Sigmoid colon (tissue), 7 donors: ENCODE data around the gene SNTA1. TPM values are rescaled to one million over a fixed set of nuclear protein-coding genes. Genes with fewer than 3 reads are reported as not detected.

Experiments
- DNase-seq: peaks from one replicate; pipeline ENCODE4 v3.0.0-alpha.2; 2019
- H3K27ac ChIP-seq, 4 donors: fragments of 200-600 bp; sonication (generic); one replicate each; pipeline ENCODE4 v1.5.1; 2016 to 2019; ENCODE audit warnings: mild to moderate bottlenecking in 1 of 4
- H3K27me3 ChIP-seq, 3 donors: fragments of 200-600 bp; sonication (generic); one replicate each; pipeline ENCODE4 v1.5.1; 2019; ENCODE audit warnings: mild to moderate bottlenecking in 1 of 3
- H3K36me3 ChIP-seq, 4 donors: fragments of 200-600 bp; sonication (generic); one replicate each; pipeline ENCODE4 v1.5.1; 2016 to 2019
- H3K4me1 ChIP-seq, 4 donors: fragments of 200-600 bp; sonication (generic); one replicate each; pipeline ENCODE4 v1.5.1; 2017 to 2019
- H3K4me3 ChIP-seq, 4 donors: fragments of 200-600 bp; sonication (generic); one replicate each; pipeline ENCODE4 v1.5.1; 2017 to 2019; ENCODE audit warnings: mild to moderate bottlenecking in 2 of 4, moderate library complexity in 1 of 4
- H3K9me3 ChIP-seq, 4 donors: fragments of 200-600 bp in 3 of 4; sonication (generic) in 3 of 4; one replicate each; pipeline versions ENCODE4 v1.5.1 to v1.6.1; 2013 to 2019
- EP300 ChIP-seq, 4 donors: sonication (generic); formaldehyde crosslinking; IDR thresholded peaks; one replicate each; pipeline ENCODE4 v1.6.1; 2017; ENCODE audit warnings: antibody characterized with exemption in 4 of 4
- POLR2A ChIP-seq, 2 donors: fragments of 450-650 bp; IDR thresholded peaks; one replicate each; pipeline ENCODE4 v1.6.1; 2016; ENCODE audit warnings: antibody characterized with exemption in 2 of 2, mild to moderate bottlenecking in 2 of 2, moderate library complexity in 2 of 2
- POLR2AphosphoS5 ChIP-seq, 4 donors: sonication (generic); formaldehyde crosslinking; IDR thresholded peaks; one replicate each; pipeline ENCODE4 v1.6.1; 2017; ENCODE audit warnings: antibody characterized with exemption in 4 of 4
- WGBS, 2 donors: extraction: QIAGEN DNeasy Blood & Tissue Kit; methylation state at CpG; one replicate each; pipeline ENCODE4 v1.1.7; 2013; 5-methylcytosine and 5-hydroxymethylcytosine counted together
- intact Hi-C: fragments of 100-400 bp; cut with DNase I; formaldehyde crosslinking; loops from one replicate; pipeline ENCODE4 v1.15.1; 2023
- polyA plus RNA-seq, 3 donors: library from polyadenylated mRNA; stranded (reverse); fragments of 200-250 nt; gene quantifications; one replicate each; pipeline ENCODE4 v1.2.3, GENCODE V29; 2013
- total RNA-seq, 4 donors: library from RNA; depleted of rRNA; stranded (reverse); fragments of >200 nt; gene quantifications; one replicate each; pipeline ENCODE4 v1.1.0, GENCODE V29; 2016
- TF ChIP-seq, protein P1 (sequence below), 4 experiments: fragments of 450-650 bp in 3 of 4; fragments of 200-600 bp in 1 of 4; IDR thresholded peaks; one replicate each; pipeline ENCODE4 v1.5.1; 2016 to 2019; ENCODE audit warnings: antibody characterized with exemption in 4 of 4, mild to moderate bottlenecking in 3 of 4, moderate library complexity in 2 of 4
- donor health status: healthy with polysubstance abuse.
- donor health status: Bipolar disorder and iron deficiency.
- donor health status: healthy.

Gene SNTA1
- total and polyA plus RNA-seq, 7 donors, result 5.8 to 42.7 (median 29.3) TPM

DNA sequence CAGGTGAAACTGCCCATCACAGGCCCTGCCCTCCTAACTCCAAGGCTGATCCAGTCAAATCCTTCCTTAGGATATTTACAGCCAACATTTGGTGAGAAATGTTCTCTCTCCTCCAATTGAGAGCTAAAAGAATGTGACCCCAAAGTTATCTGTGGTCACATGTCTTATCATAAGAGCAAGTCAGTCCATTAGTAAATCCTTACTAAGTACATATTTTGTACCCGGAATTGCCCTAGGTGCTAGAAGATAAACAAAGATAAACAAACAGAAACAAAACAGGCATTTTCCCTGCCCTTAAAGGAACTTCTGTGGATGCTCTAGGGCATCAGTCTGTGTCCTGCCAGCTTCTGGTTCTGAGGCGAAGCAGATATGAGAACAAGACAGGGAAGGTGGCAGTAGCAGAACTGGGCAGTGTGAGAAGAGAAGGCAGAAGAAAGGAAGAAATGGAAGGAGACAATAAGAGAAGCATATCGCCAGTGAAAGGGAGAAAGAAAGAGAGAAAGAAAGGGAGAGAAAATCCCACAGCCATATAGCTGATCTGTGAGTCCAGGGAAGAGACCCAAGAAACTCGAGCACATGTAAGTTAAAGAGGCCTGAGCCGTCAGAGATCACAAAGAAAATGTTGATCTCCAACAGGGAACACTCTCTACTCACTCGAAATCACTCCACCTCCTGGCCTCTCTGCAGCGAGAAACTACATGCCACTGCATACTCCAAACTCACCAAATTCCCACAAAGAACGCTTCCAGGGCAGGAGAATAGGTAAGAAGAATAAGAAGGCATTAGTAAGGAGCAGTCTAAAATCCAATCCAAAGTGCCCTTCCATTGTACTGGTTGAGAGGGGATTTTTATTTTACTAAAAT is 83.9 kb downstream of the SNTA1 start:
- intact Hi-C loops, result no loop called here
- peaks cover 0 to 87% (median 27%) of the 10 kb centered on the region in 4 donors for H3K36me3 ChIP-seq

More for the DNA sequence above, 83.9 kb downstream of the SNTA1 start:
- H3K4me1 ChIP-seq, result no peaks in the 10 kb centered on the region
- H3K27me3 ChIP-seq, result no peaks in the 10 kb centered on the region
- no peaks in the 10 kb centered on the region for H3K9me3 ChIP-seq
- no peak overlapping the region for H3K27ac ChIP-seq
- H3K4me3 ChIP-seq, result no peak overlapping the region
- TF ChIP-seq EP300 (IDR thresholded peaks at IDR 0.05) (no peak), POLR2A (IDR thresholded peaks at IDR 0.05) (no peak), POLR2AphosphoS5 (IDR thresholded peaks at IDR 0.05) (no peak)
- TF ChIP-seq, protein P1, sequence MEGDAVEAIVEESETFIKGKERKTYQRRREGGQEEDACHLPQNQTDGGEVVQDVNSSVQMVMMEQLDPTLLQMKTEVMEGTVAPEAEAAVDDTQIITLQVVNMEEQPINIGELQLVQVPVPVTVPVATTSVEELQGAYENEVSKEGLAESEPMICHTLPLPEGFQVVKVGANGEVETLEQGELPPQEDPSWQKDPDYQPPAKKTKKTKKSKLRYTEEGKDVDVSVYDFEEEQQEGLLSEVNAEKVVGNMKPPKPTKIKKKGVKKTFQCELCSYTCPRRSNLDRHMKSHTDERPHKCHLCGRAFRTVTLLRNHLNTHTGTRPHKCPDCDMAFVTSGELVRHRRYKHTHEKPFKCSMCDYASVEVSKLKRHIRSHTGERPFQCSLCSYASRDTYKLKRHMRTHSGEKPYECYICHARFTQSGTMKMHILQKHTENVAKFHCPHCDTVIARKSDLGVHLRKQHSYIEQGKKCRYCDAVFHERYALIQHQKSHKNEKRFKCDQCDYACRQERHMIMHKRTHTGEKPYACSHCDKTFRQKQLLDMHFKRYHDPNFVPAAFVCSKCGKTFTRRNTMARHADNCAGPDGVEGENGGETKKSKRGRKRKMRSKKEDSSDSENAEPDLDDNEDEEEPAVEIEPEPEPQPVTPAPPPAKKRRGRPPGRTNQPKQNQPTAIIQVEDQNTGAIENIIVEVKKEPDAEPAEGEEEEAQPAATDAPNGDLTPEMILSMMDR (IDR thresholded peaks at IDR 0.05), result no peak
- no peak for DNase-seq
- 88 to 91% methylated on average over 8 of the region's 8 CpGs for whole genome bisulfite sequencing, 2 donors

Other genes starting within 250 kb of the SNTA1 start
- not detected for gene BPIFA3, start 226.4 kb downstream of the SNTA1 start, total RNA-seq
- gene BPIFA3, start 226.4 kb downstream of the SNTA1 start, polyA plus RNA-seq, result not detected
- gene BPIFA1, start 207.8 kb downstream of the SNTA1 start, total RNA-seq, result not detected
- not detected for gene BPIFA1, start 207.8 kb downstream of the SNTA1 start, polyA plus RNA-seq
- gene BPIFB1, start 160.5 kb downstream of the SNTA1 start, total RNA-seq, result not detected
- not detected for gene BPIFB1, start 160.5 kb downstream of the SNTA1 start, polyA plus RNA-seq
- gene CDK5RAP1, start 42.2 kb downstream of the SNTA1 start, total RNA-seq, result 10 to 100 TPM; 18.4 to 21.3 (median 20.1) TPM
- 10 to 100 TPM; 12.0 to 30.0 (median 21.3) TPM for gene CDK5RAP1, start 42.2 kb downstream of the SNTA1 start, polyA plus RNA-seq
- 10 to 100 TPM; 17.1 to 26.0 (median 20.9) TPM for gene CBFA2T2, start 46.3 kb upstream of the SNTA1 start, total RNA-seq
- 10 to 100 TPM in 1 of 3 donors, 1 to 10 TPM in 2; 5.4 to 12.7 (median 6.5) TPM for gene CBFA2T2, start 46.3 kb upstream of the SNTA1 start, polyA plus RNA-seq
- gene C20orf144, start 218.6 kb upstream of the SNTA1 start, total RNA-seq, result under 1 TPM in 1 of 4 donors, not detected in 3; 0.66 TPM
- under 1 TPM in 1 of 3 donors, not detected in 2; 0.12 TPM for gene C20orf144, start 218.6 kb upstream of the SNTA1 start, polyA plus RNA-seq
- gene ACTL10, start 223.2 kb upstream of the SNTA1 start, total RNA-seq, result 1 to 10 TPM in 1 of 4 donors, under 1 TPM in 3; 0.54 to 1.1 (median 0.61) TPM
- 1 to 10 TPM in 2 of 3 donors, under 1 TPM in 1; 0.60 to 4.5 (median 1.6) TPM for gene ACTL10, start 223.2 kb upstream of the SNTA1 start, polyA plus RNA-seq
- 10 to 100 TPM; 44.6 to 50.1 (median 48.0) TPM for gene NECAB3, start 230.7 kb upstream of the SNTA1 start, total RNA-seq
- 10 to 100 TPM; 27.1 to 30.7 (median 30.0) TPM for gene NECAB3, start 230.7 kb upstream of the SNTA1 start, polyA plus RNA-seq
- 1 to 10 TPM in 1 of 4 donors, under 1 TPM in 3; 0.33 to 1.7 (median 0.83) TPM for gene E2F1, start 242.6 kb upstream of the SNTA1 start, total RNA-seq
- gene E2F1, start 242.6 kb upstream of the SNTA1 start, polyA plus RNA-seq, result 10 to 100 TPM in 1 of 3 donors, 1 to 10 TPM in 2; 1.8 to 13.1 (median 5.1) TPM